Karpas-422 (cell line): ENCODE results near the gene MIB2. TPM values are rescaled to one million over a fixed set of nuclear protein-coding genes. Genes with fewer than 3 reads are reported as not detected.

Experiments used
- DNase-seq: peaks from one replicate; pipeline ENCODE4 v3.0.0-alpha.2; 2015
- H2AFZ ChIP-seq: fragments of 200-600 bp; sonication (generic); 2 replicates; pipeline ENCODE4 v1.6.1; 2014; ENCODE audit warnings: antibody characterized with exemption, low read length, mixed read lengths
- H3K27ac ChIP-seq: fragments of 200-600 bp; sonication (generic); 2 replicates; pipeline ENCODE4 v1.5.1; 2014; ENCODE audit warnings: mild to moderate bottlenecking, low read length, moderate library complexity
- H3K27me3 ChIP-seq: fragments of 200-600 bp; sonication (generic); 2 replicates; pipeline ENCODE4 v1.6.1; 2014; ENCODE audit warnings: low read length, mixed read lengths
- H3K36me3 ChIP-seq: fragments of 200-600 bp; sonication (generic); 2 replicates; pipeline ENCODE4 v1.6.1; 2014; ENCODE audit warnings: low read length, mixed read lengths; ENCODE audit not compliant: insufficient read depth
- H3K4me1 ChIP-seq: fragments of 200-600 bp; sonication (generic); 2 replicates; pipeline ENCODE4 v1.6.1; 2014; ENCODE audit warnings: mild to moderate bottlenecking, low read length, mixed read lengths
- H3K4me2 ChIP-seq: fragments of 200-600 bp; sonication (generic); 2 replicates; pipeline ENCODE4 v1.6.1; 2014; ENCODE audit warnings: low read length, low read depth, mild to moderate bottlenecking; ENCODE audit not compliant: poor library complexity, severe bottlenecking
- H3K4me3 ChIP-seq: fragments of 200-600 bp; sonication (generic); 2 replicates; pipeline ENCODE4 v1.5.1; 2014; ENCODE audit warnings: mild to moderate bottlenecking, antibody characterized with exemption, low read length, mixed read lengths
- H3K79me2 ChIP-seq: fragments of 200-600 bp; sonication (generic); 2 replicates; pipeline ENCODE4 v1.6.1; 2014; ENCODE audit warnings: mild to moderate bottlenecking, low read length, mixed read lengths
- H3K9ac ChIP-seq: fragments of 200-600 bp; sonication (generic); 2 replicates; pipeline ENCODE4 v1.6.0; 2014; ENCODE audit warnings: low read length
- H3K9me2 ChIP-seq: fragments of 200-600 bp; sonication (generic), shearing (Covaris generic); replicated peaks from 2 replicates; pipeline ENCODE4 v1.6.0; 2014; ENCODE audit warnings: mild to moderate bottlenecking, low read length, moderate library complexity; ENCODE audit not compliant: insufficient read depth
- H3K9me3 ChIP-seq: fragments of 300-700, 200-600 bp; sonication (generic); 2 replicates; pipeline ENCODE4 v1.6.1; 2014; ENCODE audit warnings: low read length, mixed read lengths
- H4K20me1 ChIP-seq: fragments of 200-600 bp; sonication (generic); 2 replicates; pipeline ENCODE4 v1.6.1; 2014; ENCODE audit warnings: mild to moderate bottlenecking, antibody characterized with exemption, low read length, low read depth; ENCODE audit not compliant: insufficient read depth
- total RNA-seq: library from RNA; depleted of rRNA; stranded (reverse); fragments of >200 nt; shearing (Covaris generic); gene quantifications from 2 replicates; pipeline ENCODE4 v1.2.3, GENCODE V29; 2014; ENCODE audit warnings: low replicate concordance; rRNA removed

Gene MIB2
- total RNA-seq, result 24.8 and 54.3 TPM in 2 replicates

- Histone ChIP-seq H3K9me3 (no peaks in the 10 kb centered on the region), H3K79me2 (peaks cover 14% of the 10 kb centered on the region; the same call in 1 of the 2 replicates), H3K9me2 (no peaks in the 10 kb centered on the region), H3K4me1 (peaks cover 23% of the 10 kb centered on the region), H2AFZ (peak within 1 kb of the TSS; percentile 93; the same call in 1 of the 2 replicates), H3K9ac (peak within 1 kb of the TSS; percentile 100), H3K27me3 (no peaks in the 10 kb centered on the region), H3K27ac (peak within 1 kb of the TSS; percentile 90), H3K36me3 (no peaks in the 10 kb centered on the region), H4K20me1 (peaks cover 22% of the 10 kb centered on the region), H3K4me3 (peak within 1 kb of the TSS; percentile 99), H3K4me2 (peak within 1 kb of the TSS; percentile 100)
- DNase-seq, result peak; percentile 99
Measured at GRCh38 chr1:1615256-1616044, at the start of gene MIB2. TSS of gene MIB2 (plus strand) at chr1:1615500. CDS start at chr1:1623453, 7,953 bp downstream.

DNA sequence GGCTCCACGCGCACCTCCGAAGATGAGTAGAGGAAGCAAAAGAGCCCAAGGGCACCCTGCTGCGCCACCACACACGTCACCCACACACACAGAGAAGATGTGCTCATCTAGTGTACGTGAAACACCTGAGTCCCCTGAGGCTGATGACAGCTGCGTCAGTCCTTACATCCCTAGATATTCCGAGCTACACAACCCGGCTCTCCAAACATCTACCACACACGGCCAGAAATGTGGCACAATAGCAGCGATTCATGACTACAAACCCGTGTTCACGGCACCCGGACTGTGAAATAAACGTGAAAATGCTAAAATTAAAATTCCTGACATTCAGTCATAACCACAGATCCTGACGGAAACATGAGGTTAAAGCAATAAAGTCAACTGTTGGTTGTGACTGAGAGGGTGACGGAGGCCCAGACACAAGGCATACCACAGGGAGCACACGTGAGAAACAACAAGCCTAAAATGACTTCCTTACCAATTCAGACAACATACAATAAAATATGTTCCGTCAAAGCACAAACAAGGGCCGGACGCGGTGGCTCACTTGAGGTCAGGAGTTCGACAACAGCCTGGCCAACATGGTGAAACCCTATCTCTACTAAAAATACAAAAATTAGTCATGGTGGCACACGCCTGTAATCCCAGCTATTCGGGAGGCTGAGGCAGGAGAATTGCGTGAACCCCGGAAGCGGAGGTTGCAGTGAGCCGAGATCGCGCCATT, 48.0 kb upstream of the MIB2 start:
- Histone ChIP-seq H3K4me3 (no peak overlapping the region), H2AFZ (no peak overlapping the region), H3K36me3 (peaks cover 25% of the 10 kb centered on the region), H3K4me2 (no peak overlapping the region), H3K27me3 (no peaks in the 10 kb centered on the region), H3K9me3 (no peaks in the 10 kb centered on the region), H3K27ac (no peak overlapping the region), H4K20me1 (peaks cover 48% of the 10 kb centered on the region), H3K4me1 (no peaks in the 10 kb centered on the region), H3K9me2 (no peaks in the 10 kb centered on the region), H3K9ac (no peak overlapping the region), H3K79me2 (peaks cover 79% of the 10 kb centered on the region)
- no peak for DNase-seq

DNA sequence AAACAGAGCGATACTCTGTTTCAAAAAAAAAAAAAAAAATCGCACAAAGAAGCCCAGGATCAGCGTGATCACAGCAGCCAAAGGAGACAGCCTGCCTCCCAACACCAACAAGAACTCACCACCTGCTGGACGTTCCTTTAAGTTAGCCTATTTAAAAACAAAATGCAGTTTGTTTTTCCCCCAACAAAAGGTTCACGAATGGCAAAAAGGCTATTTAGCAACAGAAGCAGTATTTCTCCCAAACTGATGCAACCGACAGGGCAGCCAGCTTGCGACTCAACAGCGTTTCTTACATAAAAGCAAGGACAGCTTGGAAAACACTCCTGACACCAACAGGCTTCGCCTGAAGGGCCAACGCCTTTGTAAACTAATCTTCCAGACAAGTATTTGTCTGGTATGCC, 47.4 kb upstream of the MIB2 start:
- peaks cover 48% of the 10 kb centered on the region for H4K20me1 ChIP-seq
- DNase-seq, result no peak
- no peaks in the 10 kb centered on the region for H3K9me2 ChIP-seq
- H2AFZ ChIP-seq, result no peak overlapping the region
- no peaks in the 10 kb centered on the region for H3K27me3 ChIP-seq
- peaks cover 25% of the 10 kb centered on the region for H3K36me3 ChIP-seq
- no peak overlapping the region for H3K4me2 ChIP-seq
- H3K4me3 ChIP-seq, result no peak overlapping the region
- H3K79me2 ChIP-seq, result peaks cover 85% of the 10 kb centered on the region
- peaks cover 3% of the 10 kb centered on the region; the same call in 1 of the 2 replicates for H3K4me1 ChIP-seq
- no peak overlapping the region for H3K27ac ChIP-seq
- no peak overlapping the region for H3K9ac ChIP-seq
- no peaks in the 10 kb centered on the region for H3K9me3 ChIP-seq

DNA sequence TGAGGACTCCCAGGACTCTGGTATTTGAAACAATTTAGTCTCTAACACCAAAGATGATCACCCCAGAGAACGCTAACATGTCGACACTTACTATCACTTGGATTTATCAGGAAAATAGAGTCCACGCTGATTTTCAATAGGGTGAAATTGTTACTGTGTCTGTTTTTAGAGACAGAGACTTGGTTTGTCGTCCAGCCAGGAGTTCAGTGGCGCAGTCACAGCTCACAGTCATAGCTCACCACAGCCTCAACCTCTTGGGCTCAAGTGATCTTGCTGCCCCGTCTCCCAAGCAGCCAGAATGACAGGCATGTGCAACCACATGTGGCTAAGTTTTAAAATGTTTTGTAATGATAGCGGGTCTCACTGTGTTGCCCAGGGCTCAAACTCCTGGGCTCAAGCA, 46.0 kb upstream of the MIB2 start:
- Histone ChIP-seq H3K9ac (no peak overlapping the region), H3K36me3 (peaks cover 20% of the 10 kb centered on the region), H3K4me3 (no peak overlapping the region), H3K79me2 (peaks cover 95% of the 10 kb centered on the region), H3K9me2 (no peaks in the 10 kb centered on the region), H3K27me3 (no peaks in the 10 kb centered on the region), H2AFZ (no peak overlapping the region), H3K4me2 (no peak overlapping the region), H4K20me1 (peaks cover 49% of the 10 kb centered on the region), H3K9me3 (no peaks in the 10 kb centered on the region), H3K27ac (no peak overlapping the region), H3K4me1 (peaks cover 11% of the 10 kb centered on the region)
- DNase-seq, result no peak

GRCh38 chr1:1573843-1574720, 41.2 kb upstream of the MIB2 start:
- peaks cover 16% of the 10 kb centered on the region for H3K4me1 ChIP-seq
- peak; percentile 92 for DNase-seq
- peak overlapping the region; percentile 97 for H3K9ac ChIP-seq
- no peaks in the 10 kb centered on the region for H3K27me3 ChIP-seq
- peaks cover 51% of the 10 kb centered on the region for H3K79me2 ChIP-seq
- peaks cover 4% of the 10 kb centered on the region; the same call in 1 of the 2 replicates for H3K36me3 ChIP-seq
- H3K4me2 ChIP-seq, result peak overlapping the region; percentile 82
- peaks cover 20% of the 10 kb centered on the region; the same call in 1 of the 2 replicates for H4K20me1 ChIP-seq
- no peaks in the 10 kb centered on the region for H3K9me3 ChIP-seq
- peak overlapping the region; percentile 19; the same call in 1 of the 2 replicates for H3K27ac ChIP-seq
- no peaks in the 10 kb centered on the region for H3K9me2 ChIP-seq
- H2AFZ ChIP-seq, result peak overlapping the region; percentile 75
- H3K4me3 ChIP-seq, result peak overlapping the region; percentile 76

DNA sequence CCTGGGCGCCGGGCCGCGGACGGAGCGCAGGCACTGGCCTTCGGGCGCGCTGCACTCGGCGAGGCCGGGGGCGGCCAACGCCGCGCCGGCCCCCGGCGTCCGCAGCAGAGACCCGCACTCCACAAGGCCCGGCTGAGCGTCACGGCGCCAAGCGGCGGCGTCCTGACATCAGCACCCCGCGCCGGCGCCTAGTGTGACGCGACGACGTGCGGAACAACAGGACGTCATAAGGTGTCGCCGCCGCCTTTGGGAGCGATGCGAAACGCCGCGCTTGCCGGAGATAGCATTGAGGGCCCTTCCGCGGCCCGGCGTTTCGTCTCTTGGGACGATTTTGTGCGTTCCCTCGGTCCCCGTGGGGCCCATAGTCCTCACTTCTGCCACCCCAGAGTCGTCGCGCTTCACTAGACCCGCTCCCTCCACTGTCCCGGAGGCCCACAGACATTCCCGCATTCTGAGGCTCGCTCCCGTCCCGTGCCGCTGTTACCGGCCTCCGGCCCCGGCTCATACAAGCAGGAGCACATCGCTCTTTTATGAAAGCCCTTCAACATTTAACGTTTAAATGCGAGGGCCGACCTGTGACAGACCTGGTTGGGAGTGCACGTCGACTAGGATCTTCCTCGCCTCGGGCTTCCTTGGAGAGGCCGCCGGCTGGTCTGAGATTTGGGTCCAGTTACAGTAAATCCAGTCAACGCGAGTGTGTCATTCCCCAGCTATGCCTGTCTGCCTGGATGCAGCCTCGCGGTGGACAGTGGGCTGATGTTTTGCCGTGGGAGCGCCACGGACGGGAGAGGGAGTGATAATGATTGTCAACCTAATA, 40.4 kb upstream of the MIB2 start, which contains the start of gene SSU72:
Gene SSU72, minus strand, starts transcription at position 143 of the 817 bp plus-strand sequence. CDS start 306 bp downstream, outside the sequence.
- Histone ChIP-seq H3K27ac (peak within 1 kb of the TSS; percentile 32; the same call in 1 of the 2 replicates), H3K9ac (peak within 1 kb of the TSS; percentile 97), H2AFZ (peak within 1 kb of the TSS; percentile 77), H3K9me2 (no peaks in the 10 kb centered on the region), H3K36me3 (peaks cover 4% of the 10 kb centered on the region; the same call in 1 of the 2 replicates), H3K27me3 (no peaks in the 10 kb centered on the region), H3K4me1 (peaks cover 16% of the 10 kb centered on the region), H3K9me3 (no peaks in the 10 kb centered on the region), H3K79me2 (peaks cover 42% of the 10 kb centered on the region), H3K4me3 (peak within 1 kb of the TSS; percentile 76), H4K20me1 (peaks cover 12% of the 10 kb centered on the region; the same call in 1 of the 2 replicates), H3K4me2 (peak within 1 kb of the TSS; percentile 90)
- DNase-seq, result peak; percentile 97

DNA sequence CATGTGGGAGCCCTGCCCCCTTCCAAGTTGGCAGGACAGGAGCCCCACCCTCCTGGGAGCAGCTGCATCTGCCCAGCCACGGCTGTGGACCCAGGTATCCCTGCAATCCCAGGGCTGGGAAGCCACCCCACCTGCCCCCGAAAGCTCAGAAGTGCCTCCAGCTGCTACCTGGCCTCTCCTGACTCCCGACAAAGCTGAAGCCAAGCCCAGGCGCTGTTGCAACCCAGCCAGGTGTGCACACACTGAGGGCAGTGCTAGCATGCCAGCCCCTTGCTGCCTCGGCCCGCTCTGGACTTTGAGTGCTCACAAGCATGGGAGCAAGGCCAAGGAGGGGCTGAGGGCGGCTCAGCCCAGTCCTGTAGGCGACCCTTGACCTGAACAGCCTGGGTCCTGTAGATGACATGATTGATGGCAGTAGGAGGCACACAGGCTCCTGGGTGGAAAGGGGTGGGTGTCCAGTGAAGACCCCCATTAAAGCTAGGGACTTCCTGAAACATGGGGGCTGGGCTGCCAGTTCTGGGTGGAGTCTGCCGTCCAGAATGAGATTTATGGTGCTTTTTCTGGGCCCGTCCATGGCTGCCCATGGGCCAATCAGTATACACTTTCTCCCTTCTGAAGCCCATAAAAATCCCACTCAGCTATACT, 37.8 kb upstream of the MIB2 start:
- Histone ChIP-seq H4K20me1 (0 out of 2 replicates have a peak, but pooled peaks cover 4% of the 10 kb centered on the region), H2AFZ (no peak overlapping the region; the same call in 1 of the 2 replicates), H3K36me3 (no peaks in the 10 kb centered on the region), H3K4me2 (no peak overlapping the region), H3K9me3 (no peaks in the 10 kb centered on the region), H3K4me1 (peaks cover 16% of the 10 kb centered on the region), H3K9ac (no peak overlapping the region), H3K27me3 (no peaks in the 10 kb centered on the region), H3K9me2 (no peaks in the 10 kb centered on the region), H3K27ac (no peak overlapping the region), H3K4me3 (no peak overlapping the region), H3K79me2 (peaks cover 19% of the 10 kb centered on the region)
- DNase-seq, result no peak
